HG03103 (cell line): ENCODE results near the gene MKNK2.
"Not testable (repeated sequence)": the region's sequence is repeated elsewhere in the genome, so short reads cannot be mapped to it uniquely, and the experiment has no call there.

Source experiments
- ATAC-seq: cut with Tn5 transposase; IDR thresholded peaks from one replicate; pipeline ENCODE4 v1.9.1; 2021; ENCODE audit warnings: low read depth; ENCODE audit not compliant: unreplicated experiment

The MKNK2 gene

DNA sequence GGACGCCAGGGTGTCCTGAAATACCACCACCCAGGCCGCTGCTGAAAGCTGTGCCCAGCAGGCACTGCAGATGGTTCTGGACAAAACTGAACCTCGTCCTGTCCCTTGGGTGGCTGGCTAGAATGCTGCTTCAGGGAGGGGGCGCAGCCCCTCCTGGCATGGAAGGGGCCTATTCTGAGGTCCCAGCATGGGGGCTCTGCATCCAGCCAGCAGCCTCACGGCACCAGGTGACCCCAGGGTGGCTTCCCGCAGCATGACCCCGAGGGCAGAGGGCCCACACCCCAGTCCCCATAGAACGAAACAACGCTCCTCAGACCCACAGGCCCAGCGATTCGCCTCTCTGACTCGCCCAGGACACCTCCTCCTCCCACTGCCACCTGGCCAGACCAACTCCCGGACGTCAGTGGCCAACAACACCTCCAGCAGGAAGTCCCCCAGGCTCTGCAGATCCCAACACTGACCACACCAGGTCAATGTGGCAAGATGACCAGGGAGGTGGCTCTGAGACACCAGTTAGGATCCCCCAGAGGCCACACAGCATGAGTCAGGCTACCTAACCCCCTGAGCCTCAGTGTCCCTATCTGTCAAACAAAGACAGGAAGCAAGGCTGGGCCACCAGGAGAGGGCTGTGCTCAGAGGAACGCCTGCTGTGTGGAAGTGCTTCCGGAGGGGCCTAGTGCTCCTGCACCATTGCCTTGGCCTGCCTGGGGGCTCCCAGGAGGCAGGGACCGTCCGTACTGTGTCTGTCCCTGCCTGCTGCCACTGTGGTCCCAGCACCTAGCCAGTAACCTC is 6.1 kb downstream of the MKNK2 start:
- no peak for ATAC-seq

GRCh38 chr19:2043961-2044708 is 6.9 kb downstream of the MKNK2 start:
- no peak for ATAC-seq

- ATAC-seq = no peak
These were observed 7.8 kb downstream of the MKNK2 start for GRCh38 chr19:2043251-2043641.

DNA sequence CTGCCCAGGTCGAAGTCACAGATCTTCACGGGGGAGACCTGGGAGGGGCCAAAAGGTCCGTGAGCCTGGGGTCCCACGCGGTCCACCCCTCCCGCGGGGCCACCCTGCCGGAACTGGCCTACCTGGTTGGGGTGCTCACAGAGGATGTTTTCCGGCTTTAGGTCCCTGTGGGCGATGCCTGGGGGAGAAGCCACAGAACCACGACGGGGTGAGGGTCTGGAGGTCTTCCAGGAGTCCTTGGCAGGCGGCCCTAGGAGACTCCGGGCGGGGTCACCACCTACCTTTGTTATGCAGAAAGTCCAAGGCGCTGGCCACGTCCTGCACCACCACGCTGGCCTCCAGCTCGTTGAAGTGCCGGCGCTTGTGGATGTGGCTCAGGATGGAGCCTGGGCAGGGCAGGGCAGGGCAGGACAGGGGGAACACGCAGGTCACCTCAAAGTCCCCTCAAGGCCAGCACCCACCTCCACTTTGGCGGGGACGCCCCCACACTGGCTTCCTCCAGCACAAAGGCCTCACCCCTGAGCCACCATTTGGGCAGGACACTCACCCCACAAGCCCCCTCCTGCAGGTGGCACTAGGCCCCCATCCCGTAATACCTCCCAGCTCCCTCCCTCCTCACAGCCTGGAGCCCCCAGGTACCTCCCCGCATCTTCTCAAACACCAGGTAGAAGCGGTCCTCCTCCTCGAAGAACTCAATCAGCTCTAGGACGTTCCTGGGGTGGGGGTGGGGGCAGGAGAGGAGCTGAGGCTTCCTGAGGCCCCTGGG is 8.4 kb downstream of the MKNK2 start:
- ATAC-seq = peak; percentile 1

- ATAC-seq = peak; percentile 58
These were observed 9.2 kb downstream of the MKNK2 start for GRCh38 chr19:2041683-2042484.

- no peak for ATAC-seq
These were observed 9.7 kb downstream of the MKNK2 start for GRCh38 chr19:2041433-2041682.

GRCh38 chr19:2040647-2041432 is 10.2 kb downstream of the MKNK2 start:
- ATAC-seq = no peak

DNA sequence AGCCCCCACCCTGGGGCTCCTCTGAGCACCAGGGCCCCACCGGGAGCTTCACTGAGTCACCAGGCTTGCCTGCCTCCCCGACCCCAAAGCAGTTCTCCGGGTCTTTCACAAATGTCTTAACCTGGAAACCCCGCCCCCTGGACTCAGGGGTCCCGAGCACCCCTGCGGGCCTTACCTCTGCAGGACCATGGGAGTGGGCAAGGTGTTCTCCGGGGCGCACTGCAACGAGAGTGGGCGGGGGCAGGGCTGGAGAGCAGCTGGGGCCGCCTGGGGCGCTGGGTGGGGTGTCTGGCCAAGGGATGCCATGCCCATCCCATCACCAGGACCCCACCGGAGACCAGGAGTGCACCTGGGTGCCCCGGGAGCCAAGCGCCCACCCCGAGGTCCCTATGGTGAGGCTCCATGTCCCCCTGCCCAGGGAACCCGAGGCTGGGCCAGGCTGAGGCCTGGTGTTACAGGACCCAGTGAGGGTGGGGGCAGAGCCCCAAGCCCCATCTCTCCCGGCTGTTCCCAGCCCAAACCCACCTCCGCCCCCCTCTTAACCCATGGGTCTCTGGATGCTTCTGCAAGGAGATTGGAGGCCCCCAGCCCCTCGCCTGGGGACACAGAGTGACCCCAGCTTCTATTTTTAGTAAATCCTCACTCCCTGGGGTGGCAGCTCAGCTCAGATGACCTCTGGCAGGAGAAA is 10.9 kb downstream of the MKNK2 start:
- no peak for ATAC-seq

DNA sequence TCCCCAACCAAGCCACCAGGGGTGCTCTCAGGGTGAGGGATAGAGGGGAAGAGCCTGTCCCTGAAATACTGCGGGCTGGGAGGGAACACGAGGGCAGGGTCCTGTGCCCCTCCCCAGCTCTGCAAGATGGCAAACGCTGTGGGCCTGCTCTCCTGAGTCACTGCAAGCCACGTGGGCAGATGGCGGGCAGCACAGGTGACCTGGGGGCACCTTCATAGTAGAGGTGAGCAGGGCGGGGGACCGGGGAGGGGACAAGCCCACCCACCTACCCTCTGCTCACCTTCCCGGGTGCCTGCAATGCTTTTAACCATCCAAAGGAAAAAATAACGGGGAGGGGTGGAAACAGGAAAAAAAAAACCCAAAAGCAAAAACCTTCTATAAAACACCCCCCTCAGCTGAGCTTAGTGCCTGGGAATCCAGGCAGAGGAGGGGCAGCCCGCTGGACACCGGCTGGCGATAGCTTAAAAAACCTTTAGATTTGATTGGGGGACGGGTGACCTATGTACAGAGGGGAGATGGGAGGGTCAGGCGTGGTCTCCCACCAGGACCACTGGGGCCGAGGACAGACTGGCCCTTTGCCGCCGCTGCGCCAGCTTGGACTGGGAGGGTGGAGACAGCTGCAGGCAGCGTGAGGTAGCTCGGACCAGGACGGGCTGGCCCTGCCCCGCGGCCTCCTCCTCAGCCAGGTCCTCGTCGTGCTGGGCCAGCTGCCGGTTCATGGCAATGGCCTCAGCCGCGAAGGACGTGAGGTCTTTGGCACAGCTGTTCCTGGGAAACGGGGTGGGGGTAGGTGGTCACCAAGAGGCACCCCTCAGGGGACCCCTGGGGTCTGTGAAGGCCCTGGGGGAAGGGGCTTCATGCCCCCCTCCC is 11.7 kb downstream of the MKNK2 start:
- ATAC-seq = no peak

- ATAC-seq = no peak
These were observed 12.6 kb downstream of the MKNK2 start for GRCh38 chr19:2038284-2039088.

- no peak for ATAC-seq
These were observed 13.3 kb downstream of the MKNK2 start for GRCh38 chr19:2037651-2038255.

DNA sequence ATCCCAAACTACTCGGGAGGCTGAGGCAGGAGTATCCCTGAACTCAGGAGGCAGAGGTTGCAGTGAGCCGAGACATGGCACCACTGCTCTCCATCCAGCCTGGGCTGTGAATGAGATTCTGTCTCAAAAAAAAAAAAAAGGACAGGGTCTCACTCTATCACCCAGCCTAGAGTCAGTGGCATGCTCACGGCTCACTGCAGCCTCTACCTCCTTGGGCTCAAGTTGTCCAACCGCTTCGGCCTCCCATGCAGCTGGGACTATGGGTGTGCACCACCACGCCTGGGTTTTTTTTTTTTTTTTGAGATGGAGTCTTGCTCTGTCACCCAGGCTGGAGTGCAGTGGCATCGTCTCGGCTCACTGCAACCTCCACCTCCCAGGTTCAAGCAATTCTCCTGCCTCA is 14.6 kb downstream of the MKNK2 start:
- no peak for ATAC-seq

DNA sequence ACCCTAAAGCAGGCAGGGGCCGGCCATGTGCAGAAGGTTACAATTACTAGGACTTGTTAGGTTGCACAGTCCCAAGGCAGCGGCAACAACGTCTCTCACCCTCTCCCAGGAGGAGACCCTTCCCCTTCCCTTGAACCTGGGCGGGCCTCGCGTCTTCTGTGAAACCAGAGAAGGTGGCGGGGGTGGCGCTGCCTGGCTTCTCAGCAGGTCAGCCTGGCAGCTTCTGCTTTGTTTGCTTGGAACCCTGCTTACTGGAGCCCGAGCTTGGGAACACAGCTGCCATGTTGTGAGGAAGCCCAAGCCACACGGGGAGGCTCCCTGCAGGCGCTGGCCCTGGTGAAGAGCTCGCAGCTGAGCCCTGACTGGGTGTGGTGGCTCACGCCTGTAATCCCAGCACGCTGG is 15.5 kb downstream of the MKNK2 start:
- ATAC-seq = no peak

- no peak for ATAC-seq
These were observed 16.1 kb downstream of the MKNK2 start for GRCh38 chr19:2034729-2035589.

GRCh38 chr19:2034253-2034652 is 16.8 kb downstream of the MKNK2 start:
- ATAC-seq = not testable (repeated sequence)

- ATAC-seq = no peak
These were observed 17.3 kb downstream of the MKNK2 start for GRCh38 chr19:2033825-2034159.
